Activated T-cell treated with anti-CD3 and anti-CD28 coated beads for 48 hours (primary cell): ENCODE data around the gene ADAMTS2.

ENCODE experiments used
- DNase-seq: peaks from one replicate; pipeline ENCODE4 v3.0.0-alpha.2; 2020; ENCODE audit warnings: low read depth

Gene ADAMTS2

DNA sequence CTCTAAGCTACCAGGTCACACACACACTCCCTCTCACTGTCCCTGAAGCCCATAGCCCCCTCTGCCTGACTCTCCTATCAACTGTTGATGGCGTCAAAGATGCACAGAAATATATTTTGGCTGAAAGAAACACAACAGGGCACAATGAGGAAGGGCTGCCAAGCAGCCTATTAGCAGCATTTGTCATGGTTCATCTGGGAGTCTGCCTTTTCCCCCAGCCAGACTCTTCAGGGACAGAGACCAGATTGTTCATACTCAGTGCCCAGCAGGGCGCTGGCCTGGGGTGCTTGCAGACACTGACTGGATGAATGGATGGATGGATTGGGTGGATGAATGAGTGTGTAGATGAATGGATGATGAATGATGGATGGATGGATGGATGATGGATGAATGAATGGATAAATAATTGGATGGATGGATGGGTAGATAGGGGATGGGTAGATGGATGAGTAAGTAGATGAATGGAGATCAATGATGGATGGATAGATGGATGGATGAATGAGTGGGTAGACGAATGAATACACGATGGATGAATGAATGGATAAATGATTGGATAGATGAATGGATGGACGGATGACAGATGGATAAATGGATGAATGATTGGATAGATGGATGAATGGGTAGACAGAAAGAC, 90.5 kb downstream of the ADAMTS2 start:
- DNase-seq = no peak

DNA sequence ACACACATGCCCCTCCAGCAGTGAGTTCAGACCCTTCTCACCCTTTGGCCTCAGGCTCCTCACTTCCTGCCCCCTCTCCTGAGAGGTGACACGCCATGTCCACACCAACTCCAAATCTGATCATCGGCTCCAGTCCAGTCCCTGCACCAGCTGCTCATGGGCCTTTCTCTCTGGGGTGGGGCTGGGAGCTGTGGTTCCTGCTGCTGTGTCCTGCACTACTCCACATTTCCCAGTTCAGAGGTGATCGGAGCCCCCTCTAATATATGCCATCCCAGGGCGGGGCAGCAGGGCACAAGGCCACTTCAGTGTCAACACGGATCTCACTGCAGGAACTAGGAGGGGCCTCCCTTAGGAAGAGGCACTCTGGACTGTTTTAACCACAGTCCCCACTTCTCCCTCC, 91.5 kb downstream of the ADAMTS2 start:
- DNase-seq = no peak

DNA sequence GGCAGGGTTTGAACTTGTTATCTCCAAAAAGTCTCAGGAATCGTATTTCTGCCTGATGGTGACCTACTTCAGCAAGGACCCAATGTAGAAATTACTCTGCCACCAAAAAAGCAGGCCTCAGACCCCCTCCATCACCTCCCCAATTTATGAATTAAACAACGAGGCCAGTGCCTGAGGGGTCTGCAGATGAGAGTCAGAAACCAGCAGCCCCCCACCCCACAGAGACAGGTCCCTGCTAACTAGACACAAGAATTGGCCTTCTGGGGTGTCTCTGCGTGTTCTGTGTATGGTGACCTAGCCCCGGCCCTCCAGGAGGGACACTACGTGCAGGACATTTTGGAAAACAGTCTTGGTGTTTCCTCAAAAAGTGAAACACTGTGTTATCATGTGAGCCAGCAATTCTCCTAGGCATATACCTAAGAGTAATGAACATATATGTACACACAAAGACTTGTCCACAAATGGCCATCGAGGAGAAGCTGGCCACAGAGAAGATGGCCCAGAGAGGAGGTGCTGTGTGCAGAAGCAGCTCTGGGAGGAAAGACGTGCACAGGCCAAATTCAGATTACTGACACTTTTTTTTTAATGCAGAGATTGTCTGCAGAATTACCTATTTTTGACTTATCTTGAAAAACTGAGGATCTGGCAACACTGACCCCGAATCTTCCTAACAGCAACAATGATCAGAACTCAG, 93.8 kb downstream of the ADAMTS2 start:
- no peak for DNase-seq

DNA sequence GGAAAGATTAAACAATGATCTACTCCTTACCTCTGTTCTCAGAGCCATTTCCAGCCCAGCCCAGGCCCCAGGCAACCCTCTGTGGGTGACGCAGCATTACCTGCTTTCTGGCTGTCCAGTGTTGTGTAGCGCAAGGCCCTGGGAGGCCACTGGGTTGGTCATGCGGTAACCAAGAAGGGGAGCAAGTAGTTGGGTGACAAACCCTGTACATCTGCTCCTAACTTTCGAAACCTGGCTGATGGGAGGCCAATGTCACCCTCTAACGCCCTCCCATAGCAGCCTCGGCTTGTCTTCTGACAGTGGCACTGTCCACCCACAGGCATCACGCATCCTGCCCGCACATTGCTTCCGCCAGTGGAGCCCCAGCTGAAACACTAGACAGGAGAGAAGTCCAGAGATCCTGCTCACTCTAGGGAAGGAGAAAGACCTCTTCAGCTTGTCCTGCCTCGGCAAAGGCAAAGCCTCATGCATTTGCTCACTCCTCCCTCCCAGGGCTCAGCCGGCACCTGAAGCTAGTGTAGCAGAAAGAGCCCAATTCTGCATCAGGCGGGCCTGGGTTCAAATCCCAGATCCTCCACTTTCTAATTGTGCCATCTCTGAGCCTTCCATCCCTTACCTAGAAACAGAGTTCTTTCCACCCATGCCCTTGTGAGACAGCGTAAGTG, 94.6 kb downstream of the ADAMTS2 start:
- no peak for DNase-seq

DNA sequence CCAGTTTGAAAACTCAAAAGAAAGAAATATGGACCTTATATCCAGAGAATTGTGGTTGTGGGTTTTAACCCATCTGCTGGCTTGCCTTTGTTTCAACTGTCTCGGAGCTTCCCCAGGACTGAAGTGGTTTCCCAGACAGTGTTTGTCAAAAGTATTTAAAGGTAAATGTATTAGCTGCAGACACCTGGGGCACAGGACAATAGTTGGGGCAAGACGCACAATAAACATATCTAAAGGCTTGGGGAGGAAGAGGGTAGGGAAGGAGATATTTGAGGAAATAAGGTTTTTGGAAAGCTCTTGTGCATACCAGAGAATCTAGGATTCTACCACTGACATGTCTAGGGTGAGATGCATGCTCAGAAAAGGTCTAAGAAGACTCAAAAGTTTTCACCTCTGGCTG, 99.0 kb downstream of the ADAMTS2 start:
- DNase-seq = no peak

DNA sequence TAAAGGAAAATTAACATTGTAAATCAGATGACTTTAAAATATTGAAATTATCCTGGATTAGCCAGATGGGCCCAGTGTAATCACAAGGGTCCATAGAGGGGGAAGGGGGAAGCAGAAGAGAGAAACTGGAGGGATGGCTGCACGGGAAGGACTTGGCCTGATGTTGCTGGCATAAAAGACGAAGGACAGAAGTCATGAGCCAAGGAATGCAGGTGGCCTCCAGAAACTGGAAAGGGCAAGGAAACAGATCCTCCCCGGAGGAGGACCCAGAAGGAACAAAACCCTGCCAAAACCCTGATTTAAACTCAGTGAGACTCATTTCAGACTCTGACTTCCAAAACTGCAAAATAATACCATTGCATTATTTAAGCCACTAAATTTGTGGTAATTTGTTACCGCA, 100.2 kb downstream of the ADAMTS2 start:
- no peak for DNase-seq

DNA sequence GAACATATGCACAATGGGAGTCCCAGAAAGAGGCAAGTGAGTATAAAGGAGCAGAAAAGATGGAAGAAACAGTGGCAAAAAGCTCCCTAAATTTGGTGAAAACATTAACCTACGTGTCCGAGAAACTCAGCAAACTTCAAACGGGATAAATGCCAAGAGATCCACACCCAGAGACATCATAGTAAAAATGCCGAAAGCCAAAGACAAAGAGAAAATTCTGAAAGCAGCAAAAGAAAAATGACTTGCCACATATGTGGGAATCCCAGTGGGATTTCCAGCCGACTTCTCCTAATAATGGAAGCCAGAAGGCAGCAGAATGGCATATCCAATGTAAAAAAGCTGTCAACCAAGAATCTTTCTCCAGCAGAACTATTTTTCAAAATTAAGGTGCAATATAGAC, 101.2 kb downstream of the ADAMTS2 start:
- DNase-seq = no peak

DNA sequence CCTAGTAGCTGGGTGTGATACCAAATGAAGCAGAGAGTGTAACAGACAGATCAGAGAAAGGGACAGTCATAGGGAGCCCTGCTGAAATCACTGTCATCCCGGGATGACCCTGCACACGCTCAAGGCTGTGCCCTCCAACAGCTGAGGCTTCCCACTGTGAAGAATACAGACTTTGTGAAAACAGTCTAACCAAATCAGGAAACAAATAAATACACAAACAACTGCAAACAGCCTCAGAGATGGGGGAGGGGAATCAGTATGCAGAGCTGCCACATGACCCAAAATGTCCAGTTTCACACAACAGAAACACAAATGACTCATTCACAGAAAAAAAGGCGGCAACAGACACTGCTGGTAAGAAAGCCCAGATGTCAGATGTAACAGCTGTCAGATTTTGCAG, 101.9 kb downstream of the ADAMTS2 start:
- no peak for DNase-seq

DNA sequence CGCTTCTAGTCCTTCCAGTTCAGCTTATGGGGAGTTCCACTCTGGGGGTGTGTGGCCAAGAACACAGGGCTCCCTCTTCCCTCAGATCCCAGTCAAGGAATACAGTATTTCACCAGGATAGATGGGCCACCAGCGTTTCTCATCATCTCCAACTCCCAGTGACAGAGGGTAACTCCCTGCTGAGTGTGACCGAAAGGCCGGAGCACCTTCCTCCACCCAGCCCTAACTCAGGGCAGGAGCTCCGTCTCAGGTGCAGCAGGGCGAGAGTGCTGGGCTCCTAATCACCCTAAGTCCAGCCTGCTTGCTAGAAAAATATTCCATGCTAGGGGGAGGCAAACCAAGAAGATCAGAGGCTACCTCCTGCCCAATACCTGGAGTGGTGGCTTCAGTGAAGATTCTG, 102.6 kb downstream of the ADAMTS2 start:
- no peak for DNase-seq

DNA sequence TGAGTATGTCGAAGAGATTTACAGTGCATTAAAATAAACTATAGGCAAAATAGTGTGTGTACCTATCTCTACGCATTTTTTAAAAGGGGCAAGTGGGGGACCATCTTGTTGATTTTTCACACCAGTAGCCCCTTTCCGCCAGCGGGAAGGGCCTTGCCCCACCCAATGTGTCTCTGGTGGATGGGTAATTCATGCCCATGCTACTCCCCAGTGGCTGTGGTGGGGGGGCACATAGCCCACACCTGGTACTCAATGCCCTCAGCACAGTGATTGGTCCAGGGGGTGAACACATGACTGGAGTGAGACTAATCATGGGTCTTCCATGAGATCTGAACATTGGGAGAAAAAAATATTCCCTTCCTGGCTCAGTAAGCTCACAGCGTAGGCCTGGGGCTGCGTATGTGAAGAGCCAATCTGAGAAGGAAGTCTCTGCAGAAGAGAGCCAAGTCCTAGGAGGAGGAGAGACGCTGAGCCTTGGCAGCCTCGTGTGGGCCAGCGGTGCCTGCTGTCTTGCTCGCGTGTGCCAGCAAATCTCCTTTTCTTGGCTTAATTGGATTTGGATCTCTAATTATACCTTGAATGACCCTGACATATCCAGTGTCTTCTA, 103.4 kb downstream of the ADAMTS2 start:
- DNase-seq = no peak

DNA sequence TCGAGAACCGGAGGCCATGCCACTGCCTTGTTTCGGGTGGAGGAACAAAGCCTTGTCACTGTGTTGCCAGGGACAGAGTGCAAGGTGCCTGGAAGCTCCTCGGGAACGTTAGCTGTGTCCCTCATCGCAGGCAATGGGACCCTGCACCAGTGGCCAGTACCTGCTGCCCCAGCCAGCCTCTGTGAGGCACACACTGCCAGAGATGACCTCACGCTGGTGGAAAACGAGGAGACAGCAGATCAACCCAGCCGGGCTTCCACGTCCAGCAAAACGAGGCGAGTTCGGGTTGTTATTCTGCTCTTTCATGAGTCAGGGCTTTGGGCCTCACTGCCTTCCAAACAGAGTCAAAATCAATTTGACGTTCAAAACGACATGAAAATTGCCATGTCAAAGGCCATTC, 104.1 kb downstream of the ADAMTS2 start:
- DNase-seq = no peak

DNA sequence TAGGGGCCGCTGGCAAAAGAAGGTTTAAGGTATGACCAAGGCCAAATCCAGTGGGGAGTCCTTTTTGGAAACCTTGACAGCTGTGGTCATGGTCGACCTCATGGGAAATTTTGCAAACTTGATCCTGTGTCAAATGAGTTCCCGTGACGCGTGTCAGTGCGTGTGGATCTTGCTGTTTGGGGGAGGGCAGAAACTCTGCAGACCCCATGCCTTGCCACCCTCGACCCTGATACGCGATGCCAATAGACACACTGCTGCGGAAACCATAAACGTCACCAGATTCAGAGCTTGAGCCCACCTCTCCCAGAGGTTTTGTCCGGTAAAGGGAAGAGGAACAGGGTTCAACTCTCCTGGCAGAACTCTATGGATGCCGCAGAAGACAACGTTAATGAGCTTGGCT, 104.7 kb downstream of the ADAMTS2 start:
- DNase-seq = no peak

DNA sequence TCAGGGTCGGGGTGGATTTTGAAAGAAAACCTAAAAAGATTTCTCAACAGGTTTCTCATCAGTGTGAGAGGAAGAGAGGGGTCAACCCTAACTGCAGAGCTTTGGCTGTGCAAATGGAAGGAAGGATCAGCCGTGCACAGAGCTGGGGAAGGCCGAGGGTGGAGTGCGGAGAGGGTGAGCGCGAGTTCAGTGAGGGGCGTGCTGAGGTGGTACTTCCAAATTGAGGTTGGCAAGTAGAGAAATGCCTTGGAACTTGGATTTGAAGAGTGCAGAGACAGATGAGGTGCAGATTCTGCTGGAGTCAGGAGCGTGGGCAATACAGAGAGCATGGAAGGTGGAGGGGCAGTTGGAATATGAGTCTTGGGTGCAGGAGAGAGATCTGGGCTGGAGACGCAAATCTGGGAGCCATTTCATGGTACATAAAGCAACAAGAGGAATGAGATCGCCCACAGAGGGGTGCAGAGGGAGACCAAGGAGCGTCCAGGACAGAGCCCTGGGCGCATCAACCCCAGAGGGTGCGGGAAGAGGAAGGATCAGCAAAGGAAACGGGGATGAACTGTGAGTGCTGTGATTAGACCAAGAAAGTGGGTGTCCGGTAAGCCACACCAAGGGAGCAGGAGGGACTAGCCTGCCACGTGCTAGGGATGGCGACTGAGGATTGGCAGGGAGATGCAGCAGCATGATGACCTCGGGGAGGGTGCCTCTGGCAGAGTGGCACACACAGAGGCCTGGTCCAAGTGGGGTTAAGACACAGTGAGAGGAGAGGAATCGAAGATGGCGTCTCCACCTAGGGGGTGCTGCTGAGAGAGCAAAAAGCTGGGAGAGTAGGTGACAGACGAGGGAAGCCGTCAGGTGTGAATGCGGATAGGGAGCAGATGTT, 105.8 kb downstream of the ADAMTS2 start:
- DNase-seq = no peak

DNA sequence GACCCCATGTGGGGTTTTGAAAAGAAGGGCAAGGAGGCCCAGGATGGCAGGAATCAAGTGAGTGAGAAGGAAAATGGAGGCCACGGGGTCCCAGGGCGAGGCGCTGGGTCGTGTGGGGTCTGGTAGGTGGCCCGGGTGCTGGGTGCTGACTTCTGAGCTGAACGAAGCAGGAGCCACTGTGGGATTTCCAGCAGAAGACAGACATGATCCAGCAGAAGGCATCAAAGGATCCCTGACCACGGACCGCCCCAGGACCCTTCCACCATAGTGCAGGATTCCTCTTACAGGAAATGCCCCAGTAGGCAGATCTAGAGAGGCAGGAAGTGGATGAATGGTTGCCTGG, 106.7 kb downstream of the ADAMTS2 start:
- no peak for DNase-seq

DNA sequence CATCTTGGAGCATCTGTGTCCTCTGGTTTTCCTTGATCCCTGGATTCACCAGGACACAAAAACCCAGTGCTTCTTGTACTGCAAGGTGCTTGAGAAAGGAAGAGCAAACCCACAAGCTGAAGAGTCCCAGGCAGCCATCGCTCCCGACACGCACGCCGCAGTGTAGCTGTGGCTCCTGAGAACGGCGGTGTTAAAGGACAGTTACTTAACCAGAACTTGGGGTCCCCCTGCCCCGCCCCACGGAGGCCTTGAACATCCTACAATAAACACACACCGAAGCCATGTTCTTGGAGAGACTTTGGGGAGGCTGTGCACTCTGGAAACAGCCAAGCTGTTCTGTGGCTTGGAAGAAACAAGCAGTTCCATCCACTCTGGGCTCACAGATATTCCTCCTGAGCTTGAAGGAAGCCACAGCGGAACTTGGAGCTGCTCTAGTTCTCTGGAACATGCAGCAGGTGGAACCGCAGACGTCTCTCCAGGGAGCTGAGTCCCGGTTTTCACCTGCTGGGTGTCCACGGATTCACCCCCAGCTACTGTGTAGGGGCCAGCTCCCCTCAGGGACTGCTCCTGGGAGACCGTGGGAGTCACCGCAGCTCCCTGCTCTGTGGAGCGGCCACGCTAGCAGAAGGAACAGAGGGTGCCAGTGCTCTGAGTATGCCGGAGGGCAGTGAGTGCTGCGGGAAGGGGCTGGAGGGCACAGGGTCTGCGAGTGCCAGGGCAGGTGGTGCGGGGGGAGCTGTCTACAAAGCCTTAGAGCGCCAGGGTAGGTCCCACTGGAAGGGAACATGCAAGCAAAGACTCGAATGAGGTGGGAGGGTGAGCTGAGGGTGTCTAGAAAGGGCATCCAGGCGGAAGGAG, 107.3 kb downstream of the ADAMTS2 start:
- no peak for DNase-seq

DNA sequence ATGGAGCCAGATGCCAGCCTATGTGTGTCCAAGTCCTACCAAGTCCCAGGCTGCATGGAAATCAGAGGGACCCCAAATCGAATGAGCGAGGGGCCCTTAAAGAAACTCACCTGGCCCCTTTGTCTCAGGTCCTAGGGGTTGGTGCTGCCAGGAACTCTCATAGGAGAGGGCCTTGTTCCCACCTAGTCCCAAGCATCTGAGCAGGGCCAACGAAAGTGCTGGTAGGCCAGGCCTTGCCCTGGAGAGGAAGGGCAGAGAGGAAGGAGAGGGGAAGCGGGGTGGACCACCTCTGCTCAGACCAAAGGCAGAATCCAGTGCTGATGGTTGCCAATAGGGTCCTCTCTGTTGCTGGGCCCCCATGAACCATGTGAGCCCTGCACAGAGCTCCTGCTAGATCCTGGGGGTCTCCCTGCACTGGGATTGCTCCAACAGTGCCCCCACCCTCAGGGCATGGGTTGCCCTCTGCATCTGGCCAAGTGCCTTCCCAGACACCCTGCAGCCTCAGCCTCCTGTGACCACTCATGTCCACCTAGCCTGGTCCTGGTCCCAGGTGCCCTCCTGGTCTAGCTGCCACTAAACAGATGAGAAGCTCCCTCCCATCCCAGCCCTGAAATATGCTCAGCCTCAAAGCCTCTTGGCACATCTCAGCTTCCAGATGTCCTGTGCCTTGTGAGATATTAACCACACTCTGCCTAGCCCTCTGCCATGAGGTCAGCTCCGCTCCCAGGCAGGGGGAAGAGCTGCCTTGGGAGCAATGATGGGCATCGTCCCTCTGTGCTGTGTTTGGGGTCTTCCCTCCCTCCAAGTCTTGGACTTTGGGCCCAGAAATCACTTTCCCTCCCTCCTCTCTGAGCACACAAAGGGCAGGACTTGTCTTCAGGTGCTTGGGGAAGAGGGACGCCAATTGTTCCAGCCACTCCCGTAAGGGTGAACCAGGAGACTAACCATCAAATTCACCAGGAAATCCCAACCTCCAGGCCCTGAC, 109.6 kb downstream of the ADAMTS2 start:
- DNase-seq = no peak

DNA sequence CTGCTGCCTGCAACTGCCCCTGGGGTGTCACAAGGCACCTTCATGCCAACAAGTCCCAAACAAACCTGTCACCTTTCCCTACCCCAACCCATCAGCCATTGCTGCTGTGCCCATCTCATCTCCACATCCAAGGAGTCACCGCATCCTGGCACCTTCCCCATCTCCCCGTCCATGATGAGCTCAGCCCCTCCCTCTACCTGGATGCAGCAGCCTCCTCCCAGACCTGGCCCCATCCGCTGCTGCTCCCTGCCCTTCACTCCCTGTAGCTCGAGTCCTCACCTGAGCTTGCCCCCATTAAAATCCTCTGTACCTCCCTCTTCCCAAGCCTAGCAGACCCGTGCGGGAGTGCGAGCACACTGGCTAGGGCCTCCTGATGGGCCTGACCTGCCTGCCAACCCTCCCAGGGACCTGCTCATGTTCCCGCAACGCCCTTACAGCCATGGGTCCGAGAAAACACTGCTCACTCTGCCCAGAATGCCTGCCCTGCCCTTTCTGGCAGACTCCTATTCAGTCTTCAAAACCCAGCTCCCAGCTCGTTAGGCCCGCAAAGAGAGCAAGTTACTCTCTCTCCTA, 110.6 kb downstream of the ADAMTS2 start:
- DNase-seq = no peak

DNA sequence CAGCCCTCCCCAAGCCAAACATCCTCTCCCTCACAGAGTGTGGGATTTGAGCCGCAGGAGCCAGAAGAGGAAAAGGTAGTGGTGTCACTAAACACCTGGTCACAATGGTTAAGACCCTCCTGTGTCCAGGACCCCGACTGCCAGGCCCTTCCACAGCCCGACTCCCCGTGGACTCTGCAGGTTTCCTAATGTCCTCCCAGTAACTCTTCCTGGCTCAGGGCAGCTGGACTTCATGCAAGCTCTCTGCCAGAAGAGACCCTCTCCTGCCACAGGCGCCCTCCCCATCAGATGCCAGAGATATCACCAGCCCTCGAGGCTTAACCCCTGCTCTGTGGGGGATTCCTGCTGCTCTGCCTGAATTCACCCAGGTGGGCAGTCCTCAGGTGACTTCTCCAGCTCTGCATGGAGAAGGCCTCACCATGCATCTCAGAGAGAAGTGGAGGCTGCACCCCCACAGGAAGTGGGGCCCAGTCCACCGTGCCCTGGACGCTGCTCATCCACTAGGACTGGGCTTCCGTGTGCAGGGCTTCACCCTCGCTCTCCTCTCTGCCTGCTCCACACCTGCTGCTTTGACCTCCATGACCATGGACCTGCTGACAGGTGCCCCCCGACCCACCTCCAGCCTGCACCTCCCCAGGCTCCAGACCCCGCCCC, 111.2 kb downstream of the ADAMTS2 start:
- no peak for DNase-seq

DNA sequence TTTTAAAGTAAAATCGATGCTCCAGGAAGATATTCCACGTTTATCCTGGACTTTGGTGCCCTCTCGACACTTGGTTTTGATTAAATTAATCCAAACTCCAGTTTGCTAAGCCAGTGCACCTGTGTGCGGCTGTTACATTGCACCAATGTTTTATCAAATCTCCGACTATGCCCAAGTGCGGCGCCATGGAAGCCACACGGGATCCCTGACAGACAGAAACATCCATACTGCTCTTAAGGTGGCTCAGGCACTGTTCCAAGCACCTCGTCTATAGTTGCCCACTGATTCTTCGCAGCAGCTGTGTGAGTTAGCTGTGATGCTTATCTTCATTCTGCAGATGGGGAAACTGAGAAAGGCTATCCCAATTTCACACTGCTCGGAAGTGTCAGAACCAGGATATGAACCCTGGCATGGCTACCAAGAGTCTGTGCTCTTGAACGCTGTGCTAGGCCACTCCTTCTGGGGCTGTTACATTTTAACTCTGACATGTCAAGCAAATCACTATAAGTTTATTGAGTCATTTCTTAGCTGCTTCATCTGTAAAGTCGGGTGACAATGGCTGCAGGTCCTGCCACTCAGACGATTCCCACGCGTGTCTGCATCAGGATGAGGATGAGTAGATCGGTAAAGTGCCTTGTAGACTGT, 113.0 kb downstream of the ADAMTS2 start:
- DNase-seq = no peak
